BE2C (cell line): ENCODE data around the gene KCNK10.

Experiments
- DNase-seq: peaks from one replicate; pipeline ENCODE4 v3.0.0-alpha.2; 2020
- H3K27me3 ChIP-seq: fragments of 250-450 bp; sonication (Bioruptor Pico); 2 replicates; pipeline ENCODE4 v1.5.1; 2020; ENCODE audit warnings: mild to moderate bottlenecking
- H3K36me3 ChIP-seq: fragments of 250-450 bp; sonication (Bioruptor Pico); 2 replicates; pipeline ENCODE4 v1.5.1; 2020; ENCODE audit warnings: mild to moderate bottlenecking
- H3K4me1 ChIP-seq: fragments of 250-450 bp; sonication (Bioruptor Pico); 2 replicates; pipeline ENCODE4 v1.5.1; 2020
- H3K4me3 ChIP-seq: 2 replicates; pipeline ENCODE4 v1.5.1; 2011; ENCODE audit warnings: low read depth, low read length
- H3K9me3 ChIP-seq: fragments of 250-450 bp; sonication (Bioruptor Pico); 2 replicates; pipeline ENCODE4 v1.5.1; 2020
- TF ChIP-seq, protein P1 (sequence below): IDR thresholded peaks from 2 replicates; pipeline ENCODE4 v1.5.1; 2012; ENCODE audit warnings: mild to moderate bottlenecking, low read depth, low read length

KCNK10 gene

DNA sequence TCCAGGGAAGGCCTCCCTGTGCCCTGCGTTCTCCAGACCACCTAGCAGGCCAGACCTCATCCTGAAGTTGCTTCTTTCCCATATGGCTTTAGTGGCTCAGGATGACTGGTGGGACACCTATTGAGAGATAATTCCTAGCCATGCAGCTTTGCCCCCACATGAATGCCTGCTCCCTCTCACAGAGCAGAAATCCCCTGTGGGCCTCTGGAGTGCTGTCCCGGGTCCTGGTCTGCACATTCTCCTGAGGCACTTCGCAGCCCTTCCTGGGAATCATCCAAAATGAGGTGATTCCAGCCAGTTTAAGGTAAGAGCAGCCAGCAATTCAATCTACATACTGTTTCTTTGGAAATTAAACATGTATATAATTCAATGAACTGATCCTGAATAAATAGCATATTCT is 182.2 kb downstream of the KCNK10 start:
- no peaks in the 10 kb centered on the region for H3K9me3 ChIP-seq
- H3K36me3 ChIP-seq: no peaks in the 10 kb centered on the region
- DNase-seq: no peak
- H3K4me1 ChIP-seq: no peaks in the 10 kb centered on the region
- no peaks in the 10 kb centered on the region for H3K27me3 ChIP-seq
- TF ChIP-seq, protein P1, sequence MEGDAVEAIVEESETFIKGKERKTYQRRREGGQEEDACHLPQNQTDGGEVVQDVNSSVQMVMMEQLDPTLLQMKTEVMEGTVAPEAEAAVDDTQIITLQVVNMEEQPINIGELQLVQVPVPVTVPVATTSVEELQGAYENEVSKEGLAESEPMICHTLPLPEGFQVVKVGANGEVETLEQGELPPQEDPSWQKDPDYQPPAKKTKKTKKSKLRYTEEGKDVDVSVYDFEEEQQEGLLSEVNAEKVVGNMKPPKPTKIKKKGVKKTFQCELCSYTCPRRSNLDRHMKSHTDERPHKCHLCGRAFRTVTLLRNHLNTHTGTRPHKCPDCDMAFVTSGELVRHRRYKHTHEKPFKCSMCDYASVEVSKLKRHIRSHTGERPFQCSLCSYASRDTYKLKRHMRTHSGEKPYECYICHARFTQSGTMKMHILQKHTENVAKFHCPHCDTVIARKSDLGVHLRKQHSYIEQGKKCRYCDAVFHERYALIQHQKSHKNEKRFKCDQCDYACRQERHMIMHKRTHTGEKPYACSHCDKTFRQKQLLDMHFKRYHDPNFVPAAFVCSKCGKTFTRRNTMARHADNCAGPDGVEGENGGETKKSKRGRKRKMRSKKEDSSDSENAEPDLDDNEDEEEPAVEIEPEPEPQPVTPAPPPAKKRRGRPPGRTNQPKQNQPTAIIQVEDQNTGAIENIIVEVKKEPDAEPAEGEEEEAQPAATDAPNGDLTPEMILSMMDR: no peak
- H3K4me3 ChIP-seq: no peak overlapping the region

DNA sequence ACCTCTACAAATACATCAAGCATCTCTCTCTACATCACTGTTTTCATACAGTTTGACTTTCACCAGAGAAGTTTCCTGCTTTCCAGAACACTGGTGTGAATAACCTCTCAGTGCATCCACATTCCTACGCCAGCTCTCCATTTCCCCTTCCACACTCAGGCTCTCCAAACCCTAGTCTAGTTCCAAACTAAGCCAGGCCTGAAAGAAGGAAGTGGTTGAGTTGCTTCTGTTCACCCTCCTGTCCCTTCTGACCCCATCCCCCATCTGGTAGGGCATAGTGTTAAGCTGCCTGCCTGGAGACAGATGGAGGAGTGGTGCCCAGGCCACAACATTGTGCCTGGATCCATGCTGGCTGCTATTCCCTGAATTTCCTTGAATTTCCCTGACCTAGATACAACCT is 185.7 kb downstream of the KCNK10 start:
- TF ChIP-seq, protein P1: no peak
- no peaks in the 10 kb centered on the region for H3K36me3 ChIP-seq
- H3K9me3 ChIP-seq: no peaks in the 10 kb centered on the region
- no peaks in the 10 kb centered on the region for H3K4me1 ChIP-seq
- no peaks in the 10 kb centered on the region for H3K27me3 ChIP-seq
- DNase-seq: no peak
- no peak overlapping the region for H3K4me3 ChIP-seq
